WERI-Rb-1 (cell line): ENCODE results near the gene AP5M1.
A peak's percentile ranks its signal among the peaks of the same experiment; 100 is the strongest.

ENCODE experiments used
- DNase-seq: peaks from one replicate; pipeline ENCODE4 v3.0.0-alpha.2; 2020
- H3K27ac ChIP-seq: fragments of 250-450 bp; sonication (Bioruptor Pico); 2 replicates; pipeline ENCODE4 v1.5.1; 2020; ENCODE audit warnings: mild to moderate bottlenecking, moderate library complexity
- H3K27me3 ChIP-seq: fragments of 250-450 bp; sonication (Bioruptor Pico); 2 replicates; pipeline ENCODE4 v1.5.1; 2021; ENCODE audit warnings: mild to moderate bottlenecking, low read depth, moderate library complexity; ENCODE audit not compliant: insufficient read depth, severe bottlenecking
- H3K36me3 ChIP-seq: fragments of 250-450 bp; sonication (Bioruptor Pico); 2 replicates; pipeline ENCODE4 v1.5.1; 2020; ENCODE audit warnings: mild to moderate bottlenecking, moderate library complexity
- H3K4me3 ChIP-seq: 2 replicates; pipeline ENCODE4 v1.5.1; 2011; ENCODE audit warnings: low read depth, mild to moderate bottlenecking, control low read depth, low read length
- H3K9me3 ChIP-seq: fragments of 250-450 bp; sonication (Bioruptor Pico); 2 replicates; pipeline ENCODE4 v1.5.1; 2021; ENCODE audit warnings: mild to moderate bottlenecking, moderate library complexity; ENCODE audit not compliant: severe bottlenecking
- CTCF ChIP-seq: IDR thresholded peaks from 2 replicates; pipeline ENCODE4 v1.5.1; 2011; ENCODE audit warnings: low read depth, mild to moderate bottlenecking, control low read depth, inconsistent platforms, low read length

The AP5M1 gene

GRCh38 chr14:57314396-57315089, 45.8 kb downstream of the AP5M1 start:
- H3K27me3 ChIP-seq, result no peaks in the 10 kb centered on the region
- H3K27ac ChIP-seq, result no peak overlapping the region
- no peaks in the 10 kb centered on the region for H3K36me3 ChIP-seq
- H3K9me3 ChIP-seq, result no peaks in the 10 kb centered on the region
- H3K4me3 ChIP-seq, result no peak overlapping the region
- DNase-seq, result no peak
- TF ChIP-seq CTCF, result no peak

DNA sequence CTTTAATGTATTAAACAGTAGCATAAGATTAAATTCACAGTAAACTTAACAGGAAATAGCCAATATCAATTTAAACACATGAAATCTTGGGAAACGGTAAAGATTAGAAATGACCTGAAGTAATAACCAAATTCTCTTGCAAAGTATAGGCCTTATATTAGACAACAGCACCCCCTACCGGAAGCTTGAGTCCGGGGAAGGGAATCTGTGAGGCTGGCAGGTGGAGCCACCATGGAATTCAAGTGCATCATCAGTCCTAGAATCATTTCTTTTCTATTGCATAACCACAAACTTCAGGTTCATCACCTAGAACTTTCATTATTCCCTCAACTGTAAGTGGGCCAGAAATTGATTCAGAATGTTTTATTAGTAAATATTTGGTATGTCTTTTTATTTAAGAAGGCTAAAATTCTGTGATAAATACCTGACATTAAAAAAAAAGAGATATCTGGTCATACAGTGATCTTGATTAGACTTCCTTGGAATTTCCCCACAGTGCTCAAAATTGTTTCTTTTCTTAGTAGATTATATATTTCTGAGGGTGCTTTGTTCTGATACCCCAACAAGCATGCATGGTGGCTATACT, 48.6 kb downstream of the AP5M1 start:
- DNase-seq, result peak; percentile 77
- Histone ChIP-seq H3K36me3 (no peaks in the 10 kb centered on the region), H3K9me3 (no peaks in the 10 kb centered on the region), H3K27me3 (no peaks in the 10 kb centered on the region), H3K27ac (no peak overlapping the region), H3K4me3 (no peak overlapping the region)
- TF ChIP-seq CTCF, result peak; percentile 65

GRCh38 chr14:57319636-57320192, 50.9 kb downstream of the AP5M1 start:
- H3K4me3 ChIP-seq, result no peak overlapping the region
- no peaks in the 10 kb centered on the region for H3K27me3 ChIP-seq
- no peaks in the 10 kb centered on the region for H3K36me3 ChIP-seq
- H3K27ac ChIP-seq, result no peak overlapping the region
- no peaks in the 10 kb centered on the region for H3K9me3 ChIP-seq
- no peak for DNase-seq
- no peak for TF ChIP-seq CTCF

DNA sequence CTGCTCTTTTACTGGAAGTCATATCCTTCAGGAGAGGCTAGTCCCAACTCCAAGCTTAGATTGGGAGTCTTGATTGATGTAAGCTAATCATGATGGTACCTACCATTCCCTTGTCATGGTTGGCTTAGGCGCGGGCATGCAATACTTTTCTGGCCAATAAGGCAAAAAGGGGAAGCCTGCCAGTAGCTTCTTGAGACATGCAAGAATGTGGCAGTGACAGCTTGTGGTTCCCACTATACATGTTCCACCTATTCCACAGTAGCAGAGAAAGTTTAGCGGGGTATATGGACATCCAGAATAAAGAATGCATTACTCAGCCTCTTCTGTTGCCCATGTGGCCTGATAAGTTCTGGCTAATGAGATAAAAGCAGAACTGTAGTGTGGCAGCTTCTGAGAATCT, 55.0 kb downstream of the AP5M1 start:
- no peaks in the 10 kb centered on the region for H3K9me3 ChIP-seq
- no peak for DNase-seq
- H3K27ac ChIP-seq, result no peak overlapping the region
- no peaks in the 10 kb centered on the region for H3K36me3 ChIP-seq
- H3K27me3 ChIP-seq, result no peaks in the 10 kb centered on the region
- TF ChIP-seq CTCF, result no peak
- H3K4me3 ChIP-seq, result no peak overlapping the region

- H3K27ac ChIP-seq, result no peak overlapping the region
- DNase-seq, result no peak
These were observed 57.5 kb downstream of the AP5M1 start for GRCh38 chr14:57326253-57326652.

More at GRCh38 chr14:57326253-57326652, 57.5 kb downstream of the AP5M1 start:
- no peaks in the 10 kb centered on the region for H3K27me3 ChIP-seq
- no peak for TF ChIP-seq CTCF
- no peaks in the 10 kb centered on the region for H3K9me3 ChIP-seq
- no peak overlapping the region for H3K4me3 ChIP-seq
- no peaks in the 10 kb centered on the region for H3K36me3 ChIP-seq
